Colonic mucosa (tissue), 4 donors: ENCODE data around the gene CCT5. TPM values are rescaled to one million over a fixed set of nuclear protein-coding genes. Genes with fewer than 3 reads are reported as not detected.
"Not testable (repeated sequence)": the region's sequence is repeated elsewhere in the genome, so short reads cannot be mapped to it uniquely, and the experiment has no call there.

Source experiments
- DNase-seq: peaks from one replicate; pipeline ENCODE4 v3.0.0-alpha.2; 2020
- H3K27ac ChIP-seq: fragments of 200-600 bp; one replicate; pipeline ENCODE4 v1.8.0; 2021
- H3K27me3 ChIP-seq: fragments of 200-600 bp; one replicate; pipeline ENCODE4 v1.8.0; 2021
- H3K36me3 ChIP-seq: fragments of 200-600 bp; one replicate; pipeline ENCODE4 v1.8.0; 2021
- H3K4me1 ChIP-seq: fragments of 200-600 bp; one replicate; pipeline ENCODE4 v1.8.0; 2021; ENCODE audit warnings: mild to moderate bottlenecking
- H3K4me3 ChIP-seq: fragments of 200-600 bp; one replicate; pipeline ENCODE4 v1.8.0; 2021
- H3K9ac ChIP-seq, 2 donors: one replicate each; pipeline ENCODE4 v1.7.0; 2013; ENCODE audit warnings: control low read depth in 2 of 2, low read depth in 2 of 2, low read length in 2 of 2
- H3K9me3 ChIP-seq: fragments of 200-600 bp; one replicate; pipeline ENCODE4 v1.8.0; 2021
- CTCF ChIP-seq: fragments of 200-600 bp; IDR thresholded peaks from one replicate; pipeline ENCODE4 v1.8.0; 2022; ENCODE audit warnings: antibody characterized with exemption, mild to moderate bottlenecking
- intact Hi-C: fragments of 100-400 bp; cut with DNase I; formaldehyde crosslinking; loops from one replicate; pipeline ENCODE4 v1.14.1; 2022
- total RNA-seq, 2 donors: library from RNA; stranded (reverse); fragmentation: NEBNext Ultra II Directional in 1 of 2; extraction: Animal tissue kit (Norgen Biotek cat#: 25700) in 1 of 2; gene quantifications; one replicate each; pipeline ENCODE4 v1.2.1, GENCODE V29; 2021
- donor health status: healthy.
- donor health status: DM: no; HTN: no; CAD: no.
- donor health status: DM: no; HTN: no; CAD: no.

The CCT5 gene
- total RNA-seq, 2 donors from 2014 or later, result 156 to 341 TPM

DNA sequence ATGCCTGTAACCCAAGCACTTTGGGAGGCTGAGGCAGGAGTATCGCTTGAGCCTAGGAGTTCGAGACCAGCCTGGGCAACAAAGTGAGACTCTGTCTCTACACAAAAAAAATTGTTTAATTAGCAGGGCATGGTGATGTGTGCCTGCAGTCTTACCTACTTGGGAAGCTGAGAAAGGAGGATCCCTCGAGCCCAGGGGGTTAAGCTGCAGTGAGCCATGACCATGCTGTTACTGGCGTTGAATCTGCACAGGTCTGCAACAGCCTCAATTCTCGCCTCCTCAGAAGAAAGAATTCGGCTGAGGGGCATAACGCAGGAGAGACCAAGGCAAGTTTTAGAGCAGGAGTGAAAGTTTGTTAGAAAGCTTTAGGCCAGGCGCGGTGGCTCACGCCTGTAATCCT, 18.0 kb downstream of the CCT5 start:
- no peak overlapping the region for H3K9ac ChIP-seq
- no peak for DNase-seq
- intact Hi-C loops, result loop anchor here (10.0 kb wide), 1 partner anchor 147 kb away; no protein-coding TSS in a partner anchor
- H3K9me3 ChIP-seq, result no peaks in the 10 kb centered on the region
- no peaks in the 10 kb centered on the region for H3K4me1 ChIP-seq
- TF ChIP-seq CTCF, result no peak
- H3K27me3 ChIP-seq, result no peaks in the 10 kb centered on the region
- no peaks in the 10 kb centered on the region for H3K36me3 ChIP-seq
- H3K27ac ChIP-seq, result no peak overlapping the region
- no peak overlapping the region for H3K4me3 ChIP-seq

DNA sequence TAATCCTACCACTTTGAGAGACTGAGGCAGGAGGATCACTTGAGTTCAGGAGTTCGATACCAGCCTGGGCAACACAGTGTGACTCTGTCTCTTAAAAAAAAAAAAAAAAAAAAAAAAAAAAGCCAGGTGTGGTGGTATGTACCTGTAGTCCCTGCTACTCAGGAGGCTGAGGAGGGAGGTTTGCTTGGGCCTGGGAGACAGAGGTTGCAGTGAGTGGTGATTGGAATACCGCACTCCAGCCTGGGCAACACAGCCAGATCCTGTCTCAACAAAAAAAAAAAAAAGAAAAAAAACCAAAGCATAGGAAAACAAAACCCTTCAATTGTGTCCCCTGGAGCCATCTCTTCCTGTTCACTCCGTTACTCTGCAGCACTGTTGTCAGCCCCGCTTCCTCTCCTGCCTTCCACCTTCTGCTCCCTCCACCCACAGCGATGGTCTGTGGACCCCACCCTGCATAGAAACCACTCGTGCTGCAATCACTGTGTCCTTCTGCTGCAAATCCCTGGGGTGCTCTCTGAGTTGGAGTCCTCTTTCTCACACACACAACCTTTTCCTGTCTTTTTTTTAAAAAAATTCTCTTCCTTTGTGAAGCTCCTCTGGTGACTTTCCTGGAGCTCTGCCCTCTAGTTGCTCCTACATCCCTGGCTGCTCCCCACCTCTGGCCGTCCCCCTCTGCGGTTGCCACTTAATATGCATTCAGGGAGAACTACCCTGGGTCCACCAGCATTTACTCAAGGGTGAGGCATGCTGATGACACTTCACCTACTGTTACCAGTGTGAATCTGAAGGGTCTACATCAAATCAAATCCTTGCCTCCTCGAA, 22.2 kb downstream of the CCT5 start:
- Histone ChIP-seq H3K4me1 (no peaks in the 10 kb centered on the region), H3K36me3 (no peaks in the 10 kb centered on the region), H3K9ac (no peak overlapping the region), H3K4me3 (no peak overlapping the region), H3K27me3 (no peaks in the 10 kb centered on the region), H3K9me3 (no peaks in the 10 kb centered on the region), H3K27ac (no peak overlapping the region)
- DNase-seq, result peak; percentile 3
- intact Hi-C loops, result no loop called here
- no peak for TF ChIP-seq CTCF

DNA sequence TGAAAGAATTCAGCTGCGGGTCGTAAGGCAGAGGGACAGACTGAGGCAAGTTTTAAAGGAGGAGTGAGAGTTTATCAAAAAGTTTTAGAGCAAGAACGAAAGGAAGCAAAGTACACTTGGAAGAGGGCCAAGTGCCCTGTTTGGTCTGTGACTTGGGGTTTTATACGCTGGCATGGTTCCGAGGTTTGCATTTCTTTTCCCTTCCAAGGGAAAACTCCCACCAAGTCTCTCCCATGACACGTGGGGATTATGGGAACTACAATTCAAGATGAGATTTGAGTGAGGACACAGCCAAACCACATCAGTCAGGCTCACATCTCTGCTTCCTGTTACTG, 22.8 kb downstream of the CCT5 start:
- intact Hi-C loops, result not testable (repeated sequence)
- peak; percentile 81 for DNase-seq

GRCh38 chr5:10275460-10275859, 25.4 kb downstream of the CCT5 start:
- H3K4me3 ChIP-seq, result no peak overlapping the region
- intact Hi-C loops, result no loop called here
- H3K9me3 ChIP-seq, result no peaks in the 10 kb centered on the region
- H3K4me1 ChIP-seq, result no peaks in the 10 kb centered on the region
- no peak overlapping the region for H3K9ac ChIP-seq
- DNase-seq, result no peak
- H3K27ac ChIP-seq, result no peak overlapping the region
- no peak for TF ChIP-seq CTCF
- no peaks in the 10 kb centered on the region for H3K27me3 ChIP-seq
- no peaks in the 10 kb centered on the region for H3K36me3 ChIP-seq

More for the DNA sequence above, 22.8 kb downstream of the CCT5 start:
- H3K4me1 ChIP-seq, H3K27ac ChIP-seq, H3K4me3 ChIP-seq, H3K27me3 ChIP-seq, H3K9ac ChIP-seq, H3K9me3 ChIP-seq, H3K36me3 ChIP-seq: not testable (repeated sequence)

DNA sequence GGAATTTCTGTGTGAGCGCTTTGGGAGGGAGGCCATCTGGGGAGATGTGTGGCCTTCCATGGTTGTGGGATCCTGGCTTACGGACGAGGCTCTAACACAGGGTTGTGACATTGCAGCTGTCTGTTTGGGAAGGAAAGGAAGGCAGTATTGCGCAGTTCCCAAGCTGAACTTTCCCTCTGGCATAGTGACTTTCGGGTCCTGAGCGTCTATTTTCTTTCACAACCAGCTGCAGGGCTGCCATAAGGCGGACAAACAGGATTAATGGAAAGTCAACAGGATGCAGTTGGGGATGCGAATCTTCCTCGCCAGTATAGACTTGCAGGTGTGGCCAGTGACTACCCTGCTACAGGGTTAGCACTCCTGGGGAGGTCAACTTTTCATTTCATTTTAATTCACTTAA, 25.9 kb downstream of the CCT5 start:
- intact Hi-C loops, result no loop called here
- no peak overlapping the region for H3K9ac ChIP-seq
- H3K9me3 ChIP-seq, result no peaks in the 10 kb centered on the region
- no peak for TF ChIP-seq CTCF
- H3K4me1 ChIP-seq, result no peaks in the 10 kb centered on the region
- H3K27ac ChIP-seq, result no peak overlapping the region
- H3K4me3 ChIP-seq, result no peak overlapping the region
- H3K27me3 ChIP-seq, result no peaks in the 10 kb centered on the region
- H3K36me3 ChIP-seq, result no peaks in the 10 kb centered on the region
- DNase-seq, result peak; percentile 10

- no peak for DNase-seq
- no peaks in the 10 kb centered on the region for H3K9me3 ChIP-seq
- TF ChIP-seq CTCF, result no peak
Measured at GRCh38 chr5:10276691-10277090, 26.6 kb downstream of the CCT5 start.

More at GRCh38 chr5:10276691-10277090, 26.6 kb downstream of the CCT5 start:
- intact Hi-C loops, result no loop called here
- Histone ChIP-seq H3K27me3 (no peaks in the 10 kb centered on the region), H3K4me3 (no peak overlapping the region), H3K27ac (no peak overlapping the region), H3K36me3 (no peaks in the 10 kb centered on the region), H3K9ac (no peak overlapping the region), H3K4me1 (no peaks in the 10 kb centered on the region)
